Pancreas (tissue), 10 donors: Measurements from ENCODE around the gene ADAM15. TPM values are rescaled to one million over a fixed set of nuclear protein-coding genes. Genes with fewer than 3 reads are reported as not detected.

Experiments
- ATAC-seq, 4 donors: fragments of 200-7000 bp; cut with Tn5 transposase; one replicate each; pipeline versions ENCODE4 v1.8.0 to v1.9.1; 2020; ENCODE audit warnings: mild to moderate bottlenecking in 4 of 4, moderate library complexity in 4 of 4
- DNase-seq, 6 donors: peaks; one replicate each; pipeline ENCODE4 v3.0.0-alpha.2; 2020
- FAIRE-seq: peaks from 2 replicates; lab custom pipeline; 2012; peaks lifted over from hg19 to GRCh38; lab: Jason Lieb, UNC
- H3K27ac ChIP-seq, 4 donors: fragments of 200-600 bp; sonication (generic); 1 replicate in 3 of 4; 2 replicates in 1 of 4; pipeline versions ENCODE4 v1.5.0 to v1.8.0; 2020
- H3K27me3 ChIP-seq, 4 donors: fragments of 200-600 bp; one replicate each; pipeline ENCODE4 v1.8.0; 2021
- H3K36me3 ChIP-seq, 3 donors: fragments of 200-600 bp; sonication (generic) in 1 of 3; one replicate each; pipeline versions ENCODE4 v1.5.0 to v1.8.0; 2020 to 2021
- H3K4me1 ChIP-seq, 3 donors: fragments of 200-600 bp; one replicate each; pipeline ENCODE4 v1.8.0; 2021
- H3K4me3 ChIP-seq, 4 donors: fragments of 200-600 bp; sonication (generic) in 2 of 4; one replicate each; pipeline versions ENCODE4 v1.5.0 to v1.8.0; 2020 to 2021
- H3K9me3 ChIP-seq, 4 donors: fragments of 200-600 bp; one replicate each; pipeline ENCODE4 v1.8.0; 2021
- CTCF ChIP-seq, 4 donors: fragments of 200-600 bp; sonication (generic) in 3 of 4; IDR thresholded peaks; one replicate each; pipeline versions ENCODE4 v1.5.0 to v1.8.0; 2021; ENCODE audit warnings: antibody characterized with exemption in 4 of 4
- WGBS, 2 donors: extraction: QIAGEN DNeasy Blood & Tissue Kit; methylation state at CpG; one replicate each; pipeline ENCODE4 v1.1.7; 2013; 5-methylcytosine and 5-hydroxymethylcytosine counted together
- intact Hi-C, 3 donors: fragments of 100-400 bp; cut with DNase I; formaldehyde crosslinking; loops; one replicate each; pipeline versions ENCODE4 v1.11.1 to v1.14.2; 2022
- polyA plus RNA-seq, 2 donors: library from polyadenylated mRNA; stranded (reverse); fragments of 200-250 nt; gene quantifications; one replicate each; pipeline ENCODE4 v1.2.3, GENCODE V29; 2013
- total RNA-seq, 6 donors: library from RNA; stranded (reverse); fragmentation: NEBNext Ultra II Directional in 4 of 6; extraction: Animal tissue kit (Norgen Biotek cat#: 25700) in 4 of 6; gene quantifications; one replicate each; pipeline versions ENCODE4 v1.2.1 to v1.2.4, GENCODE V29; 2021 to 2023
- donor health status: healthy with polysubstance abuse.
- donor health status: DM: no; HTN: no; CAD: no; lungs with moderate emphysema.
- donor health status: DM: no; HTN: no; CAD: no.
- donor health status: control.
- donor health status: control.
- donor health status: Bipolar disorder and iron deficiency.
- donor health status: DM: yes; HTN: yes; CAD: no.
- donor health status: DM: no; HTN: no; CAD: no.
- donor health status: DM: no; HTN: no; CAD: no.
- donor health status: DM: yes; HTN: yes; CAD: no.

Gene ADAM15
- 10 to 100 TPM; 23.7 to 37.6 (median 33.2) TPM for total RNA-seq
- polyA plus RNA-seq = 100 to 1,000 TPM; 114 to 125 TPM

GRCh38 chr1:155050560-155051341, at the start of gene ADAM15:
Gene ADAM15, plus strand, starts transcription at chr1:155051316. Its CDS starts 71 bp downstream, at chr1:155051387.
- peak; percentile 77 to 96 (median 90) for TF ChIP-seq CTCF (IDR thresholded peaks at IDR 0.05)
- no peaks in the 10 kb centered on the region for H3K27me3 ChIP-seq
- DNase-seq (peak; percentile 77 to 98 (median 89)), ATAC-seq (peak; percentile 85 to 93 (median 90)), FAIRE-seq (no peak)
- 1% methylated on average over 61 to 99 of the region's 99 CpGs for WGBS, 2 donors
- H3K36me3 ChIP-seq = no peaks in the 10 kb centered on the region
- peak within 1 kb of the TSS; percentile 64 to 78 (median 71) for H3K4me3 ChIP-seq
- peak within 1 kb of the TSS; percentile 68 to 85 (median 76) for H3K27ac ChIP-seq
- intact Hi-C loops = no loop called here
- H3K9me3 ChIP-seq = no peaks in the 10 kb centered on the region
- H3K4me1 ChIP-seq = peaks cover 0 to 15% (median 4%) of the 10 kb centered on the region in 3 donors

GRCh38 chr1:155001425-155001674, 49.8 kb upstream of the ADAM15 start:
- FAIRE-seq (no peak), DNase-seq (no peak), ATAC-seq (no peak)
- H3K4me1 ChIP-seq = peaks cover 9 to 34% (median 13%) of the 10 kb centered on the region in 3 donors
- H3K27ac ChIP-seq = peak overlapping the region; percentile 95 to 98 (median 97)
- H3K4me3 ChIP-seq = peak overlapping the region; percentile 58 to 87 (median 68)
- TF ChIP-seq CTCF (IDR thresholded peaks at IDR 0.05) = no peak
- intact Hi-C loops = no loop called here
- WGBS, 2 donors = 0% methylated on average over 11 of the region's 11 CpGs
- H3K9me3 ChIP-seq = no peaks in the 10 kb centered on the region
- no peaks in the 10 kb centered on the region for H3K27me3 ChIP-seq
- no peaks in the 10 kb centered on the region for H3K36me3 ChIP-seq

GRCh38 chr1:155001675-155002463, 49.2 kb upstream of the ADAM15 start:
- peak; percentile 26 for FAIRE-seq
- WGBS, 2 donors = 1% methylated on average over 35 to 38 of the region's 38 CpGs
- peak; percentile 66 to 82 (median 75) for ATAC-seq
- H3K4me1 ChIP-seq = peaks cover 14 to 39% (median 18%) of the 10 kb centered on the region in 3 donors
- H3K9me3 ChIP-seq = no peaks in the 10 kb centered on the region
- no peak for TF ChIP-seq CTCF (IDR thresholded peaks at IDR 0.05)
- H3K27ac ChIP-seq = peak overlapping the region; percentile 95 to 98 (median 97)
- H3K27me3 ChIP-seq = no peaks in the 10 kb centered on the region
- H3K4me3 ChIP-seq = peak overlapping the region; percentile 58 to 87 (median 68)
- peak; percentile 98 to 100 (median 100) for DNase-seq
- H3K36me3 ChIP-seq = no peaks in the 10 kb centered on the region
- intact Hi-C loops = no loop called here

GRCh38 chr1:155002464-155003226, 48.5 kb upstream of the ADAM15 start, which contains the start of gene ZBTB7B:
Gene ZBTB7B, plus strand, starts transcription at chr1:155002802. Its CDS starts 11,859 bp downstream, at chr1:155014661.
- no peaks in the 10 kb centered on the region for H3K36me3 ChIP-seq
- H3K27ac ChIP-seq = peak within 1 kb of the TSS; percentile 95 to 98 (median 97)
- ATAC-seq (peak; percentile 6 to 12 (median 7)), DNase-seq (peak in 5 of 6 donors; percentile 70 to 81 (median 76)), FAIRE-seq (no peak)
- peak within 1 kb of the TSS; percentile 58 to 87 (median 72) for H3K4me3 ChIP-seq
- H3K4me1 ChIP-seq = peaks cover 22 to 47% (median 26%) of the 10 kb centered on the region in 3 donors
- TF ChIP-seq CTCF (IDR thresholded peaks at IDR 0.05) = no peak
- no peaks in the 10 kb centered on the region for H3K27me3 ChIP-seq
- H3K9me3 ChIP-seq = no peaks in the 10 kb centered on the region
- intact Hi-C loops = no loop called here
- 0 to 1% methylated on average over 17 to 33 of the region's 35 CpGs for WGBS, 2 donors
